NCI-H1092 (cell line): ENCODE results near the gene TDP1.
"Not testable (repeated sequence)": the region's sequence is repeated elsewhere in the genome, so short reads cannot be mapped to it uniquely, and the experiment has no call there.

Source experiments
- DNase-seq: peaks from one replicate; lab custom pipeline; 2025; lab: John Stamatoyannopoulos, UW

TDP1 gene

DNA sequence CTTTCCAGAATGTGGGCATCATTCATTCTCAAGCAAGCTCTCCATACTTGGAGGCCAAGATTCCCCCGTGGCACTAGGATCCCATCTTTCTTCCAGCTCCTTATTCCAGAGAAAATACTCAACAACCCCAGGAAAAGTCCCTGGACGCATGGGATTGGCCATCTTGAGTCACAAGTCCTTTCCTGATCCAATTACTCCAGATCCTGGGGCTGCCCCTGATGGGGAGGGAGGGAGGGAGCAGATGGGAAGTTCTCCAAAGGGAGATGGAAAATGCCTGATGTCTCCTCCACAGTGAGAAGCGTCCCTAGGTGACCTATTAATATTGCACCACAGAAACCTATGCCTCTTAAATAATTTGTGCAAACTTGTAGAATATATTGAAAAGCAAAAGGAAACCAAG lies 93.7 kb downstream of the TDP1 start:
- no peak for DNase-seq

DNA sequence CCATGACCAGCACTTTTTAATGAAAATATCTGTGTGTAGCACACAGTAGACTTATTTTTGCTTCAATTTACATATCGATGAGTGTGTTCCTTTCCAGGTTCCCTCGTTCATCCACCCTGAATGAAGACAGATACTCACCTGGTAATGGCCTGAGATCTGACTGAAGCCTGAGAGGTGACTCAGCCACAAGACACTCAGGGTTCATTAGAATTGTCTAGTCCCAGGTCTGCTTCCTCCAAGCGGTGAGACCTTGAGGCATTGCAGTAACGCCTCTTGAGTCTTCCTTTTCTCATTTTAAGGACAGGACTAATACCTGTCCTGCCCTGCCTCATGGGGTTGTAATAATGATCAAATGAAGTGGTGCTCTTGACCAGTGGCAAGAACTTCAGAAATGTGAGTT lies 94.5 kb downstream of the TDP1 start:
- no peak for DNase-seq

DNA sequence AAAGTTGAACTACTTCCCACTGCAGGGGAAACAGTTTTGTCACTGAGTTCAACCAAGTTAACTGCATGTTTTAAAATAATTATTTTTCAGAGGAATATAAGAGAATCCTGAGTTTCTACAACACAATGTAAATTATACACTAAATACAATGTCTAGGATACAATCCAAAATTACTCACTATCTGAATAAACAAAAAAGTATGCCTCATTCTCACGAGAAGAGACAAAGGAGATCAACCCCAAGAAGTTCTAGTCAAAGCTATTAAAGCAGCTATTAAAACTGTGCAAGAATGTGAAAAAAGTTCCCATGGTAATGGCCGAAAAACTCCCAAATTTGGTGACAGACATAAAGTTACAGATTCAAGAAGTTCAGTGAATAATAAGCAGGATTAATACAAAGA lies 97.3 kb downstream of the TDP1 start:
- no peak for DNase-seq

- DNase-seq, result no peak
These were observed 99.1 kb downstream of the TDP1 start for GRCh38 chr14:90054803-90055202.

GRCh38 chr14:90056826-90057225 lies 101.1 kb downstream of the TDP1 start:
- DNase-seq, result no peak

- no peak for DNase-seq
These were observed 103.2 kb downstream of the TDP1 start for GRCh38 chr14:90058876-90059458.

DNA sequence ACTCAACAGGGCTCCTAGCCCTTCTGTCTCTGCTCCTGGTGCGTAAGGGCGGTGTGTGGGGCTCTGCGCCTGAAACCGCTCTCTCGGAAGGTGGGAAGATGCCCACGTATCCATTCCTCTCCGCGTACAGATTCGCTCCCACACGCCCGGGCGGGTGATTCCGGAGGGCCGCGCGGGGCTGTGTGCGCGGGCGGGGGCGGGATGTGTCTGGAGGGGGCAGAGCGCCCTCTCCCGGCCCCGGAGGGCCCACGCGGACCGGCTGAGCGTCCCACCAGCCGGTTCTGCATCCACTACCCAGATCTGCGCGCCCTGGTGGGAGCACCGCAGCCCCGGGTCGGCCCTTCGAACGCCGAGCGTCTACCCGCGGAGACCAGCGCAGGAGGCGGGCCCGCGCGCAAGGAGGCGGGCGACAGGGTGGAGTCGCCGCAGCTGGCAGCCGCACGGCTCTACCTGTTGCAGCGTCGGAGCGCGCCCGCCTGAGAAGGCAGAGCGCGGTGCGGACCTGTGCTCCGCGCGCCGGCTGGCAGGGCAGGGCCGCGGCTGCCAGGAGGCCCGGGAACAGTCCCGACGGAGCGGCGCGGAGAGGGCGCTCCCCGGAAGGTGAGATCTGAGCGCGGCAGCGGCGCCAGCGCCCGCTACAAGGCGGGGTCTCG lies 104.7 kb downstream of the TDP1 start:
- peak; percentile 34 for DNase-seq

DNA sequence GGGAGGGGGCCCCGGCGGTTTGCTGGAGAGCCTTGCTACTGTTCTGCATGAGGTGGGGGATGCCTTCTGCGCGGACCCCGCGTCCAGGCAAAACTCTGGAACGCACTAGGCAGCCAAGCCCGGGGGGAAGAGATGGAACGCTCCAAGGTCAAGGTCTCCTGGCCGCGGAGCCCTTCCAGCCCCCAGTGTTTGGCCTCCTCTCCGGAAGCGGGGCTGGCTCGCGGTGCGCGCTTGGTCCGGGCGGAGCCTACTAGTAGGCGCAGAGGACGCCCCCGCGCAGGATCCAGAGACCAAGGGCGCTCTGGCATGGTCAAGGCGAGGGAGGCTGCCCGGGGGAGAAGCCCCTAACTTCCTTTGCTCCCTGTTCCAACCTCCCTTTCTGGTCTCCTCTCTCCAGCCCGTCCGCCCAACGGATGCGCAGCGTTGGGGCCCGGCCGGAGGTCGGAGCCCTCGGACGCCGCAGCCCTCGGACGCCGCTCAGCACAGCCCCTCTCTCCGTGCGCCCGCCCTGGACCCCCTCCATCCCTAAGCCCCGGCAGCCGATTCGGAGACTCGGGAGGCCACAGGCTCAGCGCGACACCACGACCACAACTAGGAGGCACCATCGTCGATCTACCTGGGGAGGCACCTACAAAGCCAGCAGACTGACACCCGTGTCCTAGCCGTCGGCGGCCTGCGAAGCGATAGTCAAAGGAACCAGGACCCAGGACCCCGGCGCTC lies 105.4 kb downstream of the TDP1 start:
- DNase-seq, result no peak

- DNase-seq, result no peak
These were observed 106.0 kb downstream of the TDP1 start, which contains the start of gene KCNK13 for GRCh38 chr14:90061685-90062126. TSS of gene KCNK13 (plus strand) at chr14:90061994. CDS start at chr14:90062206, 212 bp downstream.

DNA sequence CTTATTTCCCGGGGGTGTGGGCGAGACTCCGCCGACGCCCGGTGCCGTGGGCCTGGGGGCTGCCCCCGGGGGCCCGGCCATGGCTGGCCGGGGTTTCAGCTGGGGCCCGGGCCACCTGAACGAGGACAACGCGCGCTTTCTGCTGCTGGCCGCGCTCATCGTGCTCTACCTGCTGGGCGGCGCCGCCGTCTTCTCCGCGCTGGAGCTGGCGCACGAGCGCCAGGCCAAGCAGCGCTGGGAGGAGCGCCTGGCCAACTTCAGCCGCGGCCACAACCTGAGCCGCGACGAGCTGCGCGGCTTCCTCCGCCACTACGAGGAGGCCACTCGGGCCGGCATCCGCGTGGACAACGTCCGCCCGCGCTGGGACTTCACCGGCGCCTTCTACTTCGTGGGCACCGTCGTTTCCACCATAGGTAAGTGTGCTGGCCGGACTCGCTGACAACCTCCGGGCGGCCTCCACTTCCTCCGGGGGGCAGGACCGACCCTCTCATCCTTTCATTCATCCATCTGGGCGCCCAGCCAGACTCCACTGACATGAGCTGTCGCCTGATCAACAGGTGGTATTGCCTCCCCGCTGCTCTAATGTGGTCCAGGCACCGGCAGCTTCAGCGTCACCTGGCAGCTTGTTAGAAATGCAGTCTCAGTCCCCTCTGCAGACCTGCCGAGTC lies 106.5 kb downstream of the TDP1 start:
- peak; percentile 73 for DNase-seq

DNA sequence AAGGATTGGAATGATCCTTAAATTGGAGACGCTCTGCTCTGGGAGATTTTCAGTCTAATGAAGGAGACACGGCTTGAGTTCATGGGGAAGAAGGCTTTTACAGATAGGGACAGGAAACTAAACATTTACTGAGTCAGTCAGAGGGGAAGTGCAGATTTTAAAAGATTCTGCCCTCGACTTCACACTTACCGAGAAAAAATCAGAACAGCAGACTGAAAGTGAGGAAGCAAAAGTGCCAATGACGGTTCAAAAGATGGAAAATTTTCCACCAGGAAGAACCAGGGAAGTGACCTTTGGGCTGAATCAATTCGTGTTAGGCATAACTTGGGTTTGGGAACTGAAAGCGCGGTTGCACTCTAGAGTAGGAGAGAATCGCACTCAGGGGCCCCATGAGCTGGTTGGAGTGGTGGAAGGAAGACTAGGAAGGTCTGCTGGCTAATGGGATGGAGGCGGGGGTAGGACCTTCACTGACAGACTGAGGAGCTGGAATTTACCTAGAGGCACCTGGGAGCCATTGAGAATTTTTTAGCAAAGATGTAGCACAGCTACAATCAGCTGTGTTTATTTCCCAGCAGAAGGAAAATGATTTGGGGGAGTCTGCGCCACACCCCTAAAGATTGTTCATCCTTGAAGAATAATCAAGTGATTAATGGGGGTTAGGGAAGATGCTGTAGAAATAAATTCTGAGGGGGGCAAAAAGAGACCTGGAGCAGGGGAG lies 107.3 kb downstream of the TDP1 start:
- no peak for DNase-seq

DNA sequence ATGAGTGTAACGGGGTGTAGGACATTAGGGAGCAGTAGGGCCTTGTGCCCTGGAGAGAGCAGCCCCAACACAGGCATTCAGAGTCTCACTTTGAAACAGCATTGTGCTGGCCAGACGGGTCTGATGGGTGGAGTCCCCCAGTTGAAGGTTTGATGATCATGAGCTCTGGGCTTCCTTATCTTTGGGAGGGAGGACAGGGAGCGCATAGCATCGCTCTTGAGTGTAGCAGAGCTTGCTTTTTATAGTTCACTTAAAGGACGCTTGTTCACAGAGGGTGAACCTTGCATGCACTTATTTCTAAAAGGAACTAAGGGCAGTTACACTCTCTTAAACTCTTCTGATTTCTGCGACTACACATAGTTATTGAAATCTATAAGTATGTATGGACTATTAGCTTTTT lies 116.6 kb downstream of the TDP1 start:
- no peak for DNase-seq

DNA sequence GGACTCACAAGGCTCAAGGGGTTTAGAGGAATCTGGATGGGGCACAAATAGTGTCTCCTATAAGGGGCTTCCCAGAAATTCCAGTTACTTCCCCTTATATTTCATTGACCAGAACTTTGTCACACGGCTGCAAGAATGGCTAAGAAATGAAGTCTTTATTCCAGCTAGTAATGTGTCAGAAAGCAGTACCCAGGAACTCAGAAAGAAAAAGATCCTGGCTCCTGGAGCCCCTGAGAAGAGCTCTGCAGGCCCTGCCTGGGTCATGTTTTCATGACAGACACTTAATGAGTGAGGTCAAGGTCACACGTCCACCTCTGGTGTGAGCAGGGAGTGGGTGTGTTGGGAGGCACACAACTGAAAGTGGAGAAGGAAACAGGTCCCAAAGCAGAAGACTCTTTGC lies 123.8 kb downstream of the TDP1 start:
- no peak for DNase-seq

DNA sequence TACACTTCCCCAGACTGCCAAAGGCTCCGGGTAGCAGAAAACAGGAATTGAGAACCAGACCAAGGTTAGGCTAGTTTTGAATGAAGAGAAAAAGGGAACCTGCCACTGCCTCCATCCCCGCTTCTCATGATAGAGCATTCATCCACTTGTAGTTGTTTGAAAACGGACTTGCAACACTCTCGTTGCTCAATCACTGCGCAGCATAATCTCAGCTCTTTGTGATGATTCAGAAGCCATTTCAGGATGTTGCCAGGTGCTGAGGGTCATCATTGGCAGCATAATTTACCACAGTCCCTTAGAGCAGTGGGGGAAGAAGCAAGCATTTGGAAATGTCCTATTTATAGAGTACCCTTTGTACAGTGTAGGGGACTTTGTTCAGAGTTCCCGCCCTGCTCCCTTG lies 131.7 kb downstream of the TDP1 start:
- no peak for DNase-seq

GRCh38 chr14:90088176-90088575 lies 132.4 kb downstream of the TDP1 start:
- DNase-seq, result no peak

DNA sequence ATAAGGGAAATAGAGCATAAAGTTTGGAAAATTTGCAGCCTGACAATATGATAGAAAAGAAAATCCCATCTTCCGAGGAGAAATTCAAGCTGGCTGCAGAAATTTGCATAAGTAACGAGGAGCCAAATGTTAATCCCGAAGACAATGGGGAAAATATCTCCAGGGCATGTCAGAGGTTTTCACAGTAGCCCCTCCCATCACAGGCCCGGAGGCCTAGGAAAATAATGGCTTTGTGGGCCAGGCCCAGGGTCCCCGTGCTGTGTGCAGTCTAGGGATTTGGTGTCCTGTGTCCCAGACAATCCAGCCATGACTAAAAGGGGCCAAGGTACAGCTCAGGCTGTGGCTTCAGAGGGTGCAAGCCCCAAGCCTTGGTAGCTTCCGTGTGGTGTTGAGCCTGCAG lies 133.8 kb downstream of the TDP1 start:
- not testable (repeated sequence) for DNase-seq

- peak; percentile 12 for DNase-seq
These were observed 135.7 kb downstream of the TDP1 start for GRCh38 chr14:90091393-90091792.

DNA sequence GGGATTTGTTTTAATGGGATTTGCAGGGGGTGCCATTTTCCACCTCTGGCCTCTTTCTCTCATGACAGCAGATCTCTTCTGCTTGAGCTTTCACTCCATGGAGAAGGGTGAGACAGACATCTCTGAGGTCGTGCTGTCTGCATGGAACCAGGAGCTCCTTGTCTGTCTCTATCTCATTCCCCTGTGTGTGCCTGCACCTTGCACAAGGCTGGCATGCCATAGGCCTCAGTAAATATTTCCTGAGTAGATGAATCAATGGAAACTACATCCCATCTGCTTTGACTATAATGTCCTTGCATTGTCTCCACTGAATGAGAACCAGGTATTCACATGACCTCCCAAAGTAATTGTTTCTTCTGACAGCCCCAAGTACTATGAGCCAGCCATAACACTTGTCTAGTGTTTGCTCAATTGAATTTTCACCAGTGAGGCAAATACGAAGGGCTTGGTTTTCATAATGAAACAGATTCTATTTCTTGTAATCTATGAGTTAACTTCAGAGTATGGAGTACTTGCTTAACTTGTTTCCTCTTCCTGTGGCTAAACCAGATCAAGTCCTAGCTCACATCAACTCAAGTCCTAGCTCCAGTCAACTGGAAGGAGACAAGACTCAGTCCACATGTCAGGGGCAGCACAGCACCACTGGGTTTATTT lies 138.3 kb downstream of the TDP1 start:
- DNase-seq, result peak; percentile 14
